ENCODE data around the gene PRKAG2. TPM values are rescaled to one million over a fixed set of nuclear protein-coding genes. Genes with fewer than 3 reads are reported as not detected.

The PRKAG2 gene
- total and polyA plus RNA-seq, 2 experiments from 2014 or later: 9.1 to 14.9 TPM

- H3K27me3 Mint-ChIP-seq (ENCODE audit: insufficient read depth, low read depth, poor library complexity): peaks cover 17% of the 10 kb centered on the region
- no peaks in the 10 kb centered on the region for H3F3A ChIP-seq (replicated peaks; ENCODE audit: low read depth)
- H3K27me3 ChIP-seq (ENCODE audit: insufficient read depth): no peaks in the 10 kb centered on the region
- H2AFZ ChIP-seq: no peak overlapping the region
- peaks cover 29% of the 10 kb centered on the region for H3K4me1 Mint-ChIP-seq
- H3K9me3 Mint-ChIP-seq: no peaks in the 10 kb centered on the region
- no peaks in the 10 kb centered on the region for H3K9me2 ChIP-seq (ENCODE audit: insufficient read depth)
- no peaks in the 10 kb centered on the region for H3K36me3 ChIP-seq (ENCODE audit: insufficient read depth)
- peaks cover 4% of the 10 kb centered on the region; the same call in 1 of the 2 replicates for H3K4me1 ChIP-seq (ENCODE audit: insufficient read depth)
- no peak overlapping the region for H3K27ac ChIP-seq (ENCODE audit: low read depth)
- no peak overlapping the region for H3K4me3 Mint-ChIP-seq
- ATAC-seq (no peak), DNase-seq (ENCODE audit: low spot score) (no peak)
- H3K36me3 Mint-ChIP-seq (ENCODE audit: low read depth): no peaks in the 10 kb centered on the region
- no peak overlapping the region for H3K4me2 ChIP-seq
- TF ChIP-seq JUNB (IDR thresholded peaks at IDR 0.05; ENCODE audit: unreplicated experiment): no peak
- no peak for TF ChIP-seq ZNF462 (CRISPR knock-in tag; IDR thresholded peaks at IDR 0.05)
- no peak for TF ChIP-seq CTCF (conservative IDR thresholded peaks at IDR 0.05; ENCODE audit: low read depth in 2 of 2)
- TF ChIP-seq NANOG (IDR thresholded peaks at IDR 0.05; ENCODE audit: borderline replicate concordance): no peak
- TF ChIP-seq POLR2AphosphoS5 (IDR thresholded peaks at IDR 0.05; ENCODE audit: low read depth): no peak
- no peak for TF ChIP-seq ETS1 (IDR thresholded peaks at IDR 0.05)
- no peak for TF ChIP-seq EZH2 (IDR thresholded peaks at IDR 0.05; ENCODE audit: low read depth, unreplicated experiment)
- TF ChIP-seq STAT1 (IDR thresholded peaks at IDR 0.05; ENCODE audit: unreplicated experiment): no peak
- H4K20me1 ChIP-seq (replicated peaks; ENCODE audit: insufficient read depth): no peaks in the 10 kb centered on the region
- H3K4me3 ChIP-seq: no peak overlapping the region
- H3K27ac Mint-ChIP-seq: no peak overlapping the region
- no peaks in the 10 kb centered on the region for H3K79me2 ChIP-seq (replicated peaks; ENCODE audit: insufficient read depth)
Measured at GRCh38 chr7:151817315-151817690, 59.6 kb downstream of the PRKAG2 start.
